ENCODE data around the gene MCAM.
A peak's percentile ranks its signal among the peaks of the same experiment; 100 is the strongest.

MCAM gene

GRCh38 chr11:119316729-119317591 is at the start of gene MCAM:
TSS of gene MCAM (minus strand) at chr11:119317130. CDS start at chr11:119317101, 29 bp downstream.
- no peak for DNase-seq

- DNase-seq = no peak
Observed at GRCh38 chr11:119365071-119365591, 48.2 kb upstream of the MCAM start.

GRCh38 chr11:119363851-119364590 is 47.1 kb upstream of the MCAM start:
- DNase-seq = peak; percentile 65

GRCh38 chr11:119363081-119363850 is 46.3 kb upstream of the MCAM start:
- DNase-seq = no peak

- no peak for DNase-seq
Observed at GRCh38 chr11:119362741-119363080, 45.8 kb upstream of the MCAM start.

GRCh38 chr11:119361941-119362725 is 45.2 kb upstream of the MCAM start:
- DNase-seq = no peak

GRCh38 chr11:119361056-119361787 is 44.3 kb upstream of the MCAM start:
- DNase-seq = no peak

GRCh38 chr11:119359365-119360214 is 42.7 kb upstream of the MCAM start:
- no peak for DNase-seq

GRCh38 chr11:119357074-119357473 is 40.1 kb upstream of the MCAM start:
- no peak for DNase-seq

- DNase-seq = peak; percentile 76
Observed at GRCh38 chr11:119356349-119357031, 39.6 kb upstream of the MCAM start.

GRCh38 chr11:119355091-119355843 is 38.3 kb upstream of the MCAM start:
- DNase-seq = no peak

GRCh38 chr11:119352857-119353260 is 35.9 kb upstream of the MCAM start:
- DNase-seq = no peak

GRCh38 chr11:119351232-119351631 is 34.3 kb upstream of the MCAM start:
- DNase-seq = no peak

- DNase-seq = no peak
Observed at GRCh38 chr11:119350302-119350701, 33.4 kb upstream of the MCAM start.

- no peak for DNase-seq
Observed at GRCh38 chr11:119347940-119348605, 31.1 kb upstream of the MCAM start.

- DNase-seq = no peak
Observed at GRCh38 chr11:119347242-119347641, 30.3 kb upstream of the MCAM start.

GRCh38 chr11:119346605-119347004 is 29.7 kb upstream of the MCAM start, which contains the start of gene MFRP:
TSS of gene MFRP (minus strand) at chr11:119346705. CDS start at chr11:119346513, 192 bp downstream.
- DNase-seq = no peak

- DNase-seq = no peak
Observed at GRCh38 chr11:119345685-119346084, 28.8 kb upstream of the MCAM start.
